K562 (cell line): Measurements from ENCODE around the gene KIF1A. TPM values are rescaled to one million over a fixed set of nuclear protein-coding genes. Genes with fewer than 3 reads are reported as not detected.

Source experiments
- ATAC-seq: fragments of 200-7000 bp; cut with Tn5 transposase; 3 replicates; pipeline ENCODE4 v1.9.1; 2020; ENCODE audit warnings: moderate library complexity
- Bru-seq: library from RNA; stranded (reverse); fragments of 400-500 nt; gene quantifications from one replicate; lab custom pipeline; 2021; lab: Mats Ljungman, UMichigan
- BruChase-seq, 2 experiments: library from RNA; stranded (reverse); fragments of 400-500 nt; gene quantifications; one replicate each; lab custom pipeline; 2021; lab: Mats Ljungman, UMichigan
- BruUV-seq: library from RNA; stranded (reverse); fragments of 400-500 nt; replicated peaks from 2 replicates; lab custom pipeline; 2021; lab: Mats Ljungman, UMichigan
- CTCF ChIA-PET: fragments of 300-600 bp; formaldehyde crosslinking; extraction: SDS; loops from one replicate; lab custom pipeline; 2021; ENCODE audit warnings: low intra/inter-chr PET ratio; lab: Yijun Ruan, JAX
- POLR2A ChIA-PET: fragments of 300-600, 350-650 bp; sonication (Branson Sonifier 250); formaldehyde crosslinking; extraction: SDS; loops from one replicate; lab custom pipeline; 2021; ENCODE audit warnings: antibody characterized with exemption, inconsistent platforms; lab: Yijun Ruan, JAX
- DNase-seq, 4 experiments: peaks; one replicate each; pipeline versions ENCODE4 v3.0.0 to v3.0.0-alpha.2; 2011 to 2018; ENCODE audit warnings: low spot score in 3 of 4, mixed read lengths in 3 of 4; ENCODE audit errors: extremely low read depth in 1 of 4
- FAIRE-seq: peaks from 2 replicates; lab custom pipeline; 2011; peaks lifted over from hg19 to GRCh38; lab: Jason Lieb, UNC
- H2AFZ ChIP-seq: 2 replicates; pipeline ENCODE4 v1.6.0; 2011; ENCODE audit warnings: low read depth, low read length, control low read depth, inconsistent platforms
- H3K27ac ChIP-seq: fragments of 200-600 bp; 3 replicates; pipeline ENCODE4 v1.8.0; 2011; ENCODE audit warnings: low read depth, mild to moderate bottlenecking, control low read depth, inconsistent platforms, low read length, moderate library complexity, mixed read lengths; ENCODE audit errors: extremely low read depth
- H3K27me3 ChIP-seq, 2 experiments: fragments of 300-600 bp in 1 of 2; 2 replicates in 1 of 2; 3 replicates in 1 of 2; pipeline versions ENCODE4 v1.6.0 to v1.8.0; 2011; ENCODE audit warnings: inconsistent platforms in 2 of 2, low read length in 2 of 2, mild to moderate bottlenecking in 1 of 2, mixed read lengths in 1 of 2, moderate library complexity in 1 of 2; ENCODE audit not compliant: control insufficient read depth in 2 of 2, insufficient read depth in 2 of 2
- H3K36me3 ChIP-seq: fragments of 300-600 bp; 3 replicates; pipeline ENCODE4 v1.8.0; 2011; ENCODE audit warnings: mild to moderate bottlenecking, low read length, inconsistent platforms; ENCODE audit not compliant: control insufficient read depth, insufficient read depth
- H3K4me1 ChIP-seq, 2 experiments: fragments of 200-600 bp in 1 of 2; replicated peaks in 1 of 2; 2 replicates in 1 of 2; 3 replicates in 1 of 2; pipeline versions ENCODE4 v1.5.1 to v1.8.0; 2011; ENCODE audit warnings: inconsistent platforms in 2 of 2, low read length in 2 of 2, mild to moderate bottlenecking in 1 of 2, mixed read lengths in 1 of 2, moderate library complexity in 1 of 2; ENCODE audit not compliant: control insufficient read depth in 2 of 2, insufficient read depth in 2 of 2
- H3K4me2 ChIP-seq: 2 replicates; pipeline ENCODE4 v1.6.1; 2011; ENCODE audit warnings: low read length, control low read depth, inconsistent platforms, mixed read lengths; ENCODE audit not compliant: insufficient read depth
- H3K4me3 ChIP-seq: fragments of 200-600 bp; sonication (generic), shearing (Covaris generic); 2 replicates; pipeline ENCODE4 v1.5.1; 2016; ENCODE audit warnings: control low read depth, inconsistent platforms
- H3K79me2 ChIP-seq: fragments of 200-600 bp; 3 replicates; pipeline ENCODE4 v1.8.0; 2011; ENCODE audit warnings: low read length, inconsistent platforms; ENCODE audit not compliant: control insufficient read depth, insufficient read depth
- H3K9ac ChIP-seq, 2 experiments: 2 replicates each; pipeline versions ENCODE4 v1.6.0 to v1.6.1; 2011; ENCODE audit warnings: low read depth in 2 of 2, low read length in 2 of 2, control low read depth in 1 of 2, inconsistent platforms in 1 of 2, mild to moderate bottlenecking in 1 of 2, mixed read lengths in 1 of 2; ENCODE audit not compliant: insufficient read depth in 1 of 2
- H3K9me1 ChIP-seq: one replicate; pipeline ENCODE4 v1.6.0; 2011; ENCODE audit warnings: inconsistent platforms, mild to moderate bottlenecking, low read length, moderate library complexity; ENCODE audit not compliant: control insufficient read depth, insufficient read depth
- H3K9me3 ChIP-seq: replicated peaks from 2 replicates; pipeline ENCODE4 v1.5.1; 2011; ENCODE audit warnings: low read depth, low read length, inconsistent platforms; ENCODE audit not compliant: control insufficient read depth, insufficient read depth
- H4K20me1 ChIP-seq: replicated peaks from 2 replicates; pipeline ENCODE4 v1.6.1; 2011; ENCODE audit warnings: low read length, inconsistent platforms, mixed read lengths; ENCODE audit not compliant: control insufficient read depth, insufficient read depth
- CEBPB ChIP-seq: fragments of 450-650 bp; IDR thresholded peaks from 2 replicates; pipeline ENCODE4 v1.6.1; 2016; ENCODE audit warnings: missing genetic modification characterization, missing compliant biosample characterization
- KLF1 ChIP-seq: fragments of 450-650 bp; IDR thresholded peaks from 2 replicates; pipeline ENCODE4 v1.6.1; 2016; ENCODE audit warnings: missing genetic modification characterization, missing compliant biosample characterization
- MYBL2 ChIP-seq, 2 experiments: fragments of 450-650 bp in 1 of 2; sonication (generic) in 1 of 2; formaldehyde crosslinking in 1 of 2; IDR thresholded peaks; 2 replicates each; pipeline versions ENCODE4 v1.6.1 to v1.8.1; 2017 to 2022; ENCODE audit warnings: borderline replicate concordance in 1 of 2, inconsistent platforms in 1 of 2, low read depth in 1 of 2, mild to moderate bottlenecking in 1 of 2, missing genetic modification reagents in 1 of 2, moderate library complexity in 1 of 2
- NCOA4 ChIP-seq: fragments of 450-650 bp; IDR thresholded peaks from 2 replicates; pipeline ENCODE4 v1.6.1; 2018; ENCODE audit warnings: mild to moderate bottlenecking; ENCODE audit not compliant: partially characterized antibody
- NRF1 ChIP-seq, 2 experiments: fragments of 450-650 bp; IDR thresholded peaks in 1 of 2; conservative IDR thresholded peaks in 1 of 2; 2 replicates each; pipeline ENCODE4 v1.6.1; 2014; ENCODE audit warnings: mild to moderate bottlenecking in 2 of 2
- RFX1 ChIP-seq: fragments of 450-650 bp; IDR thresholded peaks from 2 replicates; pipeline ENCODE4 v1.6.1; 2016; ENCODE audit warnings: mild to moderate bottlenecking, moderate library complexity
- SMAD2 ChIP-seq: fragments of 150-350 bp; IDR thresholded peaks from 2 replicates; pipeline ENCODE4 v1.6.1; 2014; ENCODE audit warnings: low read depth, mild to moderate bottlenecking, low read length
- SRSF1 ChIP-seq: fragments of 200-400 bp; formaldehyde crosslinking; IDR thresholded peaks from 2 replicates; pipeline ENCODE4 v1.6.1; 2017; ENCODE audit warnings: mild to moderate bottlenecking, low read depth, low read length, moderate library complexity
- ZNF274 ChIP-seq: IDR thresholded peaks from 2 replicates; pipeline ENCODE4 v1.6.1; 2011; ENCODE audit warnings: low read depth, mild to moderate bottlenecking, low read length, moderate library complexity, borderline replicate concordance
- ZNF445 ChIP-seq: fragments of 250-450 bp; sonication (Bioruptor Pico); IDR thresholded peaks from 2 replicates; pipeline ENCODE4 v1.4.0; 2020; ENCODE audit warnings: low read depth, mild to moderate bottlenecking, moderate library complexity
- ZNF785 ChIP-seq: fragments of 250-450 bp; sonication (Bioruptor Pico); IDR thresholded peaks from 2 replicates; pipeline ENCODE4 v1.4.0; 2020; ENCODE audit warnings: mild to moderate bottlenecking
- WGBS: fragments of 100-300 bp; shearing (Covaris generic); methylation state at CpG from one replicate; pipeline ENCODE4 v1.1.6; 2016; ENCODE audit warnings: low coverage, mixed read lengths; ENCODE audit not compliant: insufficient coverage; ENCODE audit errors: missing lambda C conversion rate; 5-methylcytosine and 5-hydroxymethylcytosine counted together
- in situ Hi-C: fragments of 300-500 bp; cut with MboI; formaldehyde crosslinking; loops from 4 replicates; pipeline ENCODE4 v1.15.0; 2018; ENCODE audit warnings: inconsistent platforms, mixed read lengths
- intact Hi-C: fragments of 100-400 bp; cut with micrococcal nuclease; formaldehyde crosslinking; loops from 2 replicates; pipeline ENCODE4 v1.14.2; 2022
- long read RNA-seq, 3 experiments: library from polyadenylated mRNA in 2 of 3; library from RNA in 1 of 3; unstranded in 2 of 3; stranded (forward) in 1 of 3; transcript quantifications; one replicate each; pipeline ENCODE4 v2.0.0, GENCODE V29; 2019 to 2022
- polyA minus RNA-seq, 3 experiments: library from RNA; depleted of rRNA, polyadenylated mRNA; stranded (reverse); fragments of >200 nt; gene quantifications; 2 replicates each; pipeline ENCODE4 v1.2.3, GENCODE V29; 2011
- polyA plus RNA-seq, 8 experiments: library from polyadenylated mRNA; depleted of rRNA in 4 of 8; stranded (reverse) in 5 of 8; unstranded in 3 of 8; fragments of >200 nt; fragmentation: Nextera tagmentation in 2 of 8; fragmentation: Illumina TruSeq in 1 of 8; extraction: Ambion mirVana in 2 of 8; extraction: Trizol in 1 of 8; gene quantifications; 2 replicates each; pipeline versions ENCODE4 v1.2.1 to v1.2.3, GENCODE V29; 2011 to 2014; ENCODE audit warnings: inconsistent platforms in 1 of 8, missing spikeins in 1 of 8
- total RNA-seq, 7 experiments: library from RNA; depleted of rRNA in 6 of 7; stranded (reverse); fragments of >200 nt in 6 of 7; fragmentation: Illumina TruSeq in 2 of 7; extraction: Trizol in 2 of 7; gene quantifications; 2 replicates each; pipeline versions ENCODE4 v1.2.1 to v1.2.3, GENCODE V29; 2011 to 2021; ENCODE audit warnings: low replicate concordance in 1 of 7
- TF ChIP-seq, protein P1 (sequence below): fragments of 250-450 bp; sonication (Bioruptor Pico); IDR thresholded peaks from 2 replicates; pipeline ENCODE4 v1.5.0; 2021; ENCODE audit warnings: mild to moderate bottlenecking, moderate library complexity

The KIF1A gene
- 0.25 and 2.6 TPM in 2 replicates for total RNA-seq (2011; cell fraction: chromatin; rRNA removed; ENCODE audit: low replicate concordance)
- 0.83 and 1.8 TPM in 2 replicates for total RNA-seq (2011; cell fraction: nucleolus; rRNA removed)
- total RNA-seq (2011; cell fraction: nucleoplasm; rRNA removed) = 0.59 and 0.84 TPM in 2 replicates
- 0.29 and 0.59 TPM in 2 replicates for total RNA-seq (2014; rRNA removed)
- total RNA-seq (2014; rRNA removed; fragmentation: Illumina TruSeq; extraction: Trizol) = 0.33 TPM in 1 of 2 replicates, not detected in the other
- total RNA-seq (2015; rRNA removed; fragmentation: Illumina TruSeq; extraction: Trizol) = 0.07 and 0.11 TPM in 2 replicates
- total RNA-seq (2021) = 0.94 and 1.4 TPM in 2 replicates
- 0.39 and 0.45 TPM in 2 replicates for polyA plus RNA-seq (2011; rRNA removed)
- polyA plus RNA-seq (2011; cell fraction: cytosol; rRNA removed) = 0.60 and 2.3 TPM in 2 replicates
- 0.90 and 2.9 TPM in 2 replicates for polyA plus RNA-seq (2011; cell fraction: nucleus; rRNA removed)
- 0.33 and 1.5 TPM in 2 replicates for polyA plus RNA-seq (2012)
- 0.39 and 1.1 TPM in 2 replicates for polyA plus RNA-seq (2014; fragmentation: Illumina TruSeq; extraction: Trizol)
- not detected for polyA plus RNA-seq (2014; fragmentation: Nextera tagmentation; extraction: Ambion mirVana)
- polyA plus RNA-seq (2014; rRNA removed) = 0.12 and 0.15 TPM in 2 replicates
- 0.77 and 0.81 TPM in 2 replicates for polyA minus RNA-seq (2011; rRNA and poly(A)+ RNA removed)
- 2.1 and 2.9 TPM in 2 replicates for polyA minus RNA-seq (2011; cell fraction: cytosol; rRNA and poly(A)+ RNA removed)
- 1.1 and 1.9 TPM in 2 replicates for polyA minus RNA-seq (2011; cell fraction: nucleus; rRNA and poly(A)+ RNA removed)
- Bru-seq, nascent RNA = percentile 9 among the genes with signal in this experiment
- percentile 5 among the genes with signal in this experiment for BruChase-seq, experiment 1, labeled RNA remaining after a 2-hour chase
- BruChase-seq, experiment 2, labeled RNA remaining after a 6-hour chase = percentile 10 among the genes with signal in this experiment
- long read RNA-seq, experiment 1 = 0 reads
- long read RNA-seq, experiment 2 = 0 reads
- long read RNA-seq, experiment 3, partial matches to known transcripts = 0 of 1 reads
- long read RNA-seq, experiment 3, other reads (novel, unspliced or antisense) = 1 of 1 reads

GRCh38 chr2:240819858-240820606, at the start of gene KIF1A:
Gene KIF1A (minus strand): TSS chr2:240820219. CDS start chr2:240797752, 22,467 bp downstream.
- in situ Hi-C loops = no loop called here
- DNase-seq (no peak), ATAC-seq (no peak), FAIRE-seq (no peak)
- no peak for TF ChIP-seq CEBPB
- TF ChIP-seq MYBL2 (IDR thresholded peaks at IDR 0.05; ENCODE audit: low read depth) = no peak
- TF ChIP-seq MYBL2 (CRISPR knock-in tag; IDR thresholded peaks at IDR 0.05; ENCODE audit: borderline replicate concordance) = no peak
- TF ChIP-seq SRSF1 = no peak
- TF ChIP-seq RFX1 = no peak
- no peak for TF ChIP-seq NCOA4
- TF ChIP-seq ZNF445 (CRISPR knock-in tag) = no peak
- no peak for TF ChIP-seq SMAD2
- TF ChIP-seq KLF1 (tag) = no peak
- no peak for TF ChIP-seq ZNF785 (CRISPR knock-in tag)
- TF ChIP-seq, protein P1, sequence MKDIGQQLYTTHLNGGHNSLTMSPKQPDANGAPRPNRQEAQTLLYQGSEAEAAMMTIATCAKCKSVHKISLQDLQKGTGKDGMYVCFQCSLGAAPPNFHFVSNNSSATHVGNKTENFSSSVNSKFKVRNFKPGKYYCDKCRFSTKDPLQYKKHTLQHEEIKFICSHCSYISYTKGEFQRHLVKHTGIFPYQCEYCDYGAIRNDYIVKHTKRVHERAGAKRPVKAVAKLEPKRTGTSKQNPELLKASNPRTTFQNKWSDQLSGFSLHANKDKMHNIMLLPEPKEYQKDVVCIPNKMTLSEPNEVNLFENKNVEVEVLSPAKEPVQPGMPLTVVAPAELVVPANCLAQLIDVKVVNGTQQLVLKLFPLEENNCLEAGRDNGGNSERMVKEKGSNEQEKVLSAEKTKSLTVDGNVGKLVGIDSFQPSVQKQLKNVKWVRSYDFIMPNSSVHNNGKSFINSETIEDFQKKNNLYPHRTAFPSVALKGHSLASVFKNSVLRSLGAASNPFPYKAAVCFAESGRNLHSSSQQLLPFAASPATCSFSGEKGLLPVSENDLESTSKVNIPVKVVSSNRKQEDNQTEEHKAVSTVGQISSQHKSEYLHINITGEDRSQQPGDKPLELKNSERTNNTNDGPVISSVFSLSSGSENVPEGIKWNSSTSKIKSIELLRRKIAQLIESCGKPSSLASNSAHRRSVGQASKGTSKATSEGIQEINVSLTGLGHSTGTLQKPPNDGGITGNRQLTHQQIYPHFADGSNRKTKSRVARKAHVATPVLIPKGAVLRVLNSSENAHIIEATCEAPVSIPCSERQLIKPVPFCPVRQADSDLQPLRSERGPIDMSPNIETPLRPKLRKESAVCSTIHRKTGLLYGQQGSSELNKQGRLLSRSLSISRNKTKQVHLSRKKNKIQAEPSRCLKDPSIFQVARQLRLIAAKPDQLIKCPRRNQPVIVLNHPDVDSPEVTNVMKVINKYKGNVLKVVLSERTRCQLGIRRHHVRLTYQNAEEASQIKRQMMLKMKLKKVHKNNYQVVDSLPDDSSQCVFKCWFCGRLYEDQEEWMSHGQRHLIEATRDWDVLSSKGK (CRISPR knock-in tag) = no peak
- no peak for TF ChIP-seq NRF1 (conservative IDR thresholded peaks at IDR 0.05 in 1 of 2, IDR thresholded peaks at IDR 0.05 in 1 of 2)
- no peak for TF ChIP-seq ZNF274
- BruUV-seq = no TSS peak
- Histone ChIP-seq H3K9me3 (no peaks in the 10 kb centered on the region), H3K79me2 (no peaks in the 10 kb centered on the region), H3K4me3 (no peak within 1 kb of the TSS), H3K27ac (no peak within 1 kb of the TSS), H3K4me2 (no peak within 1 kb of the TSS), H3K9me1 (no peaks in the 10 kb centered on the region), H3K4me1 (no peaks in the 10 kb centered on the region), H3K27me3 (peaks cover 2 to 17% of the 10 kb centered on the region in 2 experiments; a peak in 4 of 5 replicates), H4K20me1 (no peaks in the 10 kb centered on the region), H3K9ac (no peak within 1 kb of the TSS), H3K36me3 (no peaks in the 10 kb centered on the region), H2AFZ (no peak within 1 kb of the TSS)
- CTCF ChIA-PET = no interaction called here
- POLR2A ChIA-PET = no interaction called here
- 10% methylated on average over 2 of the region's 104 CpGs for WGBS
- intact Hi-C loops = no loop called here
